ENCODE measurements around the gene EIF6.

- no peak for TF ChIP-seq CTCF (IDR thresholded peaks at IDR 0.05)
- TF ChIP-seq EP300 (IDR thresholded peaks at IDR 0.05): no peak
- TF ChIP-seq POLR2A (IDR thresholded peaks at IDR 0.05): no peak
- TF ChIP-seq POLR2AphosphoS5 (IDR thresholded peaks at IDR 0.05): no peak
Measured at GRCh38 chr20:35274172-35275092, 10.1 kb downstream of the EIF6 start.
